Activated naive CD4-positive, alpha-beta T cell treated with Interleukin-2 at 50 U/mL for 16 hours (primary cell): Measurements from ENCODE around the gene GADD45G.

Source experiments
- DNase-seq: peaks from one replicate; pipeline ENCODE4 v3.0.0-alpha.2; 2020

GADD45G gene

DNA sequence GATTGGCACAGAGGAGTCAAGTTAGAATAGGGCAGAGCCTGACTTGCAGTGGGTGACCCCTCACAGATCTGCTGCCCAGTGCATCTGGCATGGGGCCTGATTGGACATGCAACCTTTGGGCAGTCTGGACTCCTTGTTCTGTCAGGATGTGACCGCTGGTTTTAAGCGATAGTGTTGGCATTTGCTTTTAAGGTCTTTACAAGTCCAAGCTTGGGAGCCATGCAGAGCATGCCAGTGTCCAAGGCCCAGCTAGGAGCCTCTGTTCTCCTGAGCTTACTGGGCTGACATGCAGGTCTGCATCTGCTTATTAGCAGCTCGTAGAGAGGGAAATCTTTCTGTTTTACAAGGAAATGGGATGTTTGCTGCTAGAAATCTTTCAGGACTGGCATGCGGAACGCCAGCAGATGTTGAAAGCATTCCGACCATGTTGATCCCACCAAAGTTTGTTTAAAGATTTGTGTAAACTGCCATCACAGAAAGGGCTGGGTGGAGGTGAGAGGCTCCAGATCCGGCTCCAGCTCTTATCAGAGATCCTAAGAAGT, 27.5 kb downstream of the GADD45G start:
- DNase-seq = no peak

- DNase-seq = no peak
Observed at GRCh38 chr9:89632736-89633135, 27.9 kb downstream of the GADD45G start.

DNA sequence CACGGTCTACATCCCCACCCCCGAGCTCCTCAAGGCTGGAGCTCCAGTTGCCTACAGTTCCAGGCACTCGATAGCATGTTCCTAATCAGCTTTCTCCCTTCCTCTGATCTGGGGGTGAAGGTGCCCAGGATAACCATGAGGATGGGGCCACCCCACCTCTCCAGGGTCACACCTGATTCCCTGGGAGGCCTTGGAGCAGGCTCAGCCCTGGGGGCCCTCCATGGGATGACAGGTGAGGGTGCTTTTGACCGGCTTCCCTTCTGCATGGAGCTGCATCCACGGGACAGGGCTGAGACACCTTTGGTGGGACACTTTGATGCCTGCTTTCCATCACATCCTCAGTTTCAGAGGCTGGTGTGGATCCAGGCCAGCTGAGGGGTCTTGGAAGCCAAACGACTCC, 28.6 kb downstream of the GADD45G start:
- DNase-seq = no peak

- DNase-seq = no peak
Observed at GRCh38 chr9:89633920-89634319, 29.1 kb downstream of the GADD45G start.

DNA sequence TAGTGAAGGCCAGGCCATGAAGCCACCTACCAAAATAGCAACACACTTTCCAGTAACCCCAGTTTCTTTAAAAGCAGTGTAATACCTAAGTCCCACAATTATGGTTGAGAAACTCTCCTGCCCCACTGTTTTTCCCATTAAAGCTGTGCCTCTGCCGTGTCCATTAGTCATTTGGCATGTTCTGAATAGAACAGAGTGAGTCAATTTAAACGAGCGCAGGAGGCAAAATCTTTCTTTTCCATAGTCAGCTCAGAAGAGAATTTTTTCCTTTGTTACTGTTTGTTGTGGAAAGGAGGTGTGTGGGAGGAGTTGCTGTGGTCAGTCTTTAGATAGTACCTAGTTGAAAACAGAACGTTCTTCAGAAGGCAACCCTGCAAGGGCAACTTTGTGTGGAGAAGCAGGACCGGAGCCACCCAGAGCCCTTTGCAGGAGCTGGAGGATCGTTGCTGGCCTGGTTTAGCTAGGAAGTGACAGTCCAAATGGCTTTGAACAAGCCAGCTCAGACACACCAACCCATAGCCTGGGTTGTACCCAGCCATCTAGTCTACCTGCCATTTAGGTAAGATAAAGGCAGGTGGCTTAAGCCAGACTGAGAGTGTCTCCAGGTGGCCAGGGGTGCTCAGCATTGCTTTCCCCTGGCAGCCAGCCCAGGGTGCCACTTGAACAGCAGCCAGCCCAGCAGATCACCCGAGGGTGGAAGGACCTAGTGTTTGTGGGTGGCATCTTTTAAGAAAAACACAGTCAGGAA, 30.4 kb downstream of the GADD45G start:
- DNase-seq = no peak

GRCh38 chr9:89635816-89636215, 31.0 kb downstream of the GADD45G start:
- no peak for DNase-seq

GRCh38 chr9:89637787-89638186, 33.0 kb downstream of the GADD45G start:
- DNase-seq = no peak

GRCh38 chr9:89638359-89638758, 33.5 kb downstream of the GADD45G start:
- no peak for DNase-seq

DNA sequence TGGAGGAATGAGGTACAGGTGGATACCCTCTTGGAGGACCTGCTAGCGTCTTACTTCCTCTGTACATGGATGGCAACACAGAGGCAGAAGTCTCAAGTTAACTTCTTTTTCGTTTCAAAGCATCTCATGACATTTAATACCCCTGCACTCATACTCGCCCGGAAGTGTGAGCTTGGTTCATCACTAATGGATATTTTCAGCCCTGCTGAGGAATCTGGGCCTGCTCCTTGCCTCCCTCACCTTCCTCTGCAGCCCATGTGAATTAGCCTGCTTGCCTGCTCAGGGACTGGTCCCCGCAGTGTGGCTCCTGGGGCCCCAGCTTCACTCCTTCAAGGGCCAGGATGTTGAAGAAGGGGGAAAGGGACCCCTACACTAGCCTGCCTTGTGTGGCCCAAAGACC, 34.1 kb downstream of the GADD45G start:
- no peak for DNase-seq

- no peak for DNase-seq
Observed at GRCh38 chr9:89639367-89639795, 34.6 kb downstream of the GADD45G start.

GRCh38 chr9:89639961-89640360, 35.1 kb downstream of the GADD45G start:
- DNase-seq = no peak

DNA sequence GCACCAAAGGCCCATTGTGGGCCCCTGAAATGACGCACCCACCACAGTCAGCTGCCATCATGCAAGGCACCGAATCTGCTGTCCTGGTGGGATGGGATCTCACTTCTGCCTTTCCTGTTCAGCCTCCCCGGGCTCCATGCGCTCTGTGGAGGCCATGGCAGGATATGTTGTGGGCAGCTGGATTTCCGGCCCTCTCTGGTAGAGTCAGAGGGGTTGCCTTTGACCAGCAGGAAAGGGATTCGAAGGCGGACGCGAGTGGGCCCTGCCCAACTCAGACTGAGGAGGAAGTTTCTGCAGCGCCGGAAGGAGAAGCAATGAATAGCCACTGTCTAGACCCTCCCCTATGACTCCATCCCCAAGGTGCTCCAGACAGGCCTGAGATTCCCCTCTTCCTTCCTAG, 35.5 kb downstream of the GADD45G start:
- DNase-seq = no peak

GRCh38 chr9:89640801-89641200, 36.0 kb downstream of the GADD45G start:
- no peak for DNase-seq

GRCh38 chr9:89641980-89642379, 37.2 kb downstream of the GADD45G start:
- DNase-seq = no peak

DNA sequence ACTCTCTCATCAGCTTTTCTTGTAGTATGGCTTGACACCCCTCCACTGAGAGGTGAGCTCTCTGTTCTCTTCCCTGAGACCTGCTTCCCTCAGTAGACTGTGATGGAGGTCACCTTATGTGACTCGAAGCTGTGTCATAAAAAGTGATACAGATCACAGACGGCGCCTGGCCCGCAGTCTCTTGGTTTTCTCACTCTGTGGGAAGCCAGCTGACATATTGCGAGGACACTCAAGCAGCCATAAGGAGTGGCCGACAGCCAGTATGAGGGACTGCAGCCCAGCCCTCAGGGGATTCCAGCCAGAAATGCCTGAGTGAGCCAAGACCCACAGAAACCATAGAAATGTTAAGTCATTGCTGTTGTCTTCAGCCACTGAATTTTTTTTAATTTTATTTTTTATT, 38.0 kb downstream of the GADD45G start:
- no peak for DNase-seq

DNA sequence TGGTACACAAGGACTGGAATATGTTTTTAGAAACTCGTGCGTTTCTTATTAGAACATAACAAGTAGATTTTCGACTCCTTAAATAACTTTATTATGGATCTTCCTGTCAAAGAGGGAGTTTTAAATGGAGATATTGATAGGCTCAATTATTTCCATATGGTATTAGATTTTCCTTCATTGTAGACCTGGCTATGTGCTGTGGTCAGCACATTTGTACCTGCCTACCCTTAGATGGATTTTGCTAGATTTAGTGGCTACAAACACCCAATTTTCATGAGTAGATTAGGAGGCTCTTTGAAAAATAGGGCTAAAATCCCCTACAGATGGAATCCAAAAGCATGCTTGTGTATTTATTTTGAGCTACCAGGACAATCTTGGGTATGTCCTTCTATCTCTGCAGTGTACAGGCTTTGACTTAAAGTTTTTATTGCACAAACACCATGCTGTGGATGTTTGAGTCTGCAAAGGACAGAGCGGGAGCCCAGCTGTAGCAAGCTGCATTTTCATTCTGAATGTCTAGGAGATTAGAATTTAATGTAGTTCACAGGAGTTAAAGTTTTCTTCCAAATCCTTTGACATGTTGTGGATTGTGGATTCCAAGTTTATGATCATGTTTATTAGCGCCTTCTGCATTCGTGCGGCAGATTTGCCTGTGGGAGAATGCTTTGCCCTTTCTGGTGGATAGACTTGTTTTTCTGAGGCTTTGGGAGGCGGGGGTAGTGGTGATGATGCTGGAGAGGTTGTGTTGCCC, 41.6 kb downstream of the GADD45G start:
- no peak for DNase-seq

GRCh38 chr9:89647366-89648128, 42.7 kb downstream of the GADD45G start:
- DNase-seq = no peak

DNA sequence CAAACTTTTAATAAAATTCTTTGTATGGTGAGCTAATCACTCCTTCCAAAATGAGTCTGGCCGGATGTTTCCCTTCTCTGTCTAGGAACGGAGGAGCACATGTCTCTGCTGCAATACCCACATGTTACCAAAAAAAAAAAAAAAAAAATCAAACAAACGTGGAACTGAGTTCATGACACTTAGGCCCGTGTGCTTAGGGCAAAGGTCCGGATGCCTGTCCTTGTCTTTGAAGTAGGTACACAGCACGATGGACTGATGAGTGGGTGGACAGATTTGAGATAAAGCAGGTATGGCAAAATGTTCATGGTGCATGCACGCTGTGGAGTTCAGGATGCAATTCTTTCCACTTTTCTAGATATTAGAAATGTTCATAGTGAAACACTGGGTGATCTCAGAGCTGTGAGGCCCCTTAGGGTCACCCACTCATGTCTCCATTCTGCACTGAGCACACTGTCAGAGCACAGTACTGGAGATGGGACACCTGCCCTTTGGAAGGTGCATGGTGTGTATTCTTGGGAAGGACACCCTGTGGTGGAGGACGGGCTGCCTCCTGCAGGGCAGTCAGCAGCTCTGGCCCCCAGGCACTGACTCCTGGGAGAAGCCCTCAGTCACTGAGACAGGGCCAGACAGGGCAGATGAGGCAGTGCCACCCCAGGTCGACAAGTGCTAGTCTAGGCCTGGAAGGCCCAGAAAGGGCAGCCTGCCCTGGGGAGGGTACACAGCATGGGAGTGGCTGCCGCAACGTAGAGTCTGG, 43.6 kb downstream of the GADD45G start:
- no peak for DNase-seq

GRCh38 chr9:89649039-89649691, 44.4 kb downstream of the GADD45G start:
- DNase-seq = no peak

GRCh38 chr9:89654025-89654662, 49.3 kb downstream of the GADD45G start:
- no peak for DNase-seq
